Neural progenitor cell (in vitro differentiated cells): ENCODE measurements around the gene GCAT. TPM values are rescaled to one million over a fixed set of nuclear protein-coding genes. Genes with fewer than 3 reads are reported as not detected.

Experiments
- DNase-seq: peaks from one replicate; pipeline ENCODE4 v3.0.0-alpha.2; 2016; ENCODE audit warnings: low spot score
- H2AFZ ChIP-seq: fragments of 200-600 bp; sonication (generic); replicated peaks from 2 replicates; pipeline ENCODE4 v1.6.1; 2016; ENCODE audit warnings: antibody characterized with exemption
- H3F3A ChIP-seq: fragments of 200-600 bp; sonication (generic); 2 replicates; pipeline ENCODE4 v1.6.1; 2016; ENCODE audit warnings: antibody characterized with exemption, low read depth
- H3K27ac ChIP-seq: fragments of 200-600 bp; sonication (generic); 2 replicates; pipeline ENCODE4 v1.5.1; 2016; ENCODE audit warnings: mild to moderate bottlenecking
- H3K27me3 ChIP-seq: fragments of 200-600 bp; sonication (generic); 2 replicates; pipeline ENCODE4 v1.6.1; 2016; ENCODE audit warnings: mild to moderate bottlenecking, moderate library complexity
- H3K36me3 ChIP-seq: fragments of 200-600 bp; sonication (generic); 2 replicates; pipeline ENCODE4 v1.5.1; 2016
- H3K4me1 ChIP-seq: fragments of 200-600 bp; sonication (generic); 2 replicates; pipeline ENCODE4 v1.6.1; 2016; ENCODE audit warnings: mixed run types
- H3K4me2 ChIP-seq: fragments of 200-600 bp; sonication (generic); 2 replicates; pipeline ENCODE4 v1.6.1; 2016
- H3K4me3 ChIP-seq: fragments of 200-600 bp; sonication (generic); 2 replicates; pipeline ENCODE4 v1.5.1; 2016
- H3K79me2 ChIP-seq: fragments of 200-600 bp; sonication (generic); 2 replicates; pipeline ENCODE4 v1.6.1; 2016; ENCODE audit warnings: low read depth
- H3K9ac ChIP-seq: fragments of 200-600 bp; sonication (generic); 2 replicates; pipeline ENCODE4 v1.6.1; 2016
- H3K9me3 ChIP-seq: fragments of 200-600 bp; sonication (generic); 2 replicates; pipeline ENCODE4 v1.5.1; 2016; ENCODE audit warnings: low read depth
- H4K20me1 ChIP-seq: fragments of 200-600 bp; sonication (generic); 2 replicates; pipeline ENCODE4 v1.6.1; 2016; ENCODE audit warnings: low read depth
- H3K27ac Mint-ChIP-seq: 3 replicates; pipeline ENCODE4 v1.8.0; 2021; ENCODE audit warnings: mixed read lengths
- H3K27me3 Mint-ChIP-seq: 2 replicates; pipeline ENCODE4 v1.8.0; 2022; ENCODE audit warnings: low read depth, mild to moderate bottlenecking, inconsistent platforms, moderate library complexity, mixed read lengths; ENCODE audit not compliant: insufficient read depth
- H3K36me3 Mint-ChIP-seq: 3 replicates; pipeline ENCODE4 v1.8.0; 2021; ENCODE audit warnings: mixed read lengths
- H3K4me1 Mint-ChIP-seq: 3 replicates; pipeline ENCODE4 v1.8.0; 2021; ENCODE audit warnings: mixed read lengths
- H3K4me3 Mint-ChIP-seq: 3 replicates; pipeline ENCODE4 v1.8.0; 2021; ENCODE audit warnings: mild to moderate bottlenecking, moderate library complexity, mixed read lengths
- H3K9me3 Mint-ChIP-seq: 3 replicates; pipeline ENCODE4 v1.8.0; 2020; ENCODE audit warnings: mixed read lengths
- EZH2 ChIP-seq: fragments of 200-600 bp; sonication (generic); IDR thresholded peaks from 2 replicates; pipeline ENCODE4 v1.6.1; 2017; ENCODE audit warnings: antibody characterized with exemption, mild to moderate bottlenecking, moderate library complexity
- EZH2phosphoT487 ChIP-seq: fragments of 200-600 bp; sonication (generic); IDR thresholded peaks from 2 replicates; pipeline ENCODE4 v1.6.1; 2017; ENCODE audit warnings: antibody characterized with exemption
- total RNA-seq: library from RNA; depleted of rRNA; stranded (reverse); fragments of >200 nt; gene quantifications from 2 replicates; pipeline ENCODE4 v1.2.3, GENCODE V29; 2015; ENCODE audit warnings: low replicate concordance
- TF ChIP-seq, protein P1 (sequence below): fragments of 200-600 bp; sonication (generic); IDR thresholded peaks from 2 replicates; pipeline ENCODE4 v1.5.1; 2017; ENCODE audit warnings: antibody characterized with exemption, mild to moderate bottlenecking

GCAT gene
- total RNA-seq, 1 donor from 2014 or later: 21.2 TPM

DNA sequence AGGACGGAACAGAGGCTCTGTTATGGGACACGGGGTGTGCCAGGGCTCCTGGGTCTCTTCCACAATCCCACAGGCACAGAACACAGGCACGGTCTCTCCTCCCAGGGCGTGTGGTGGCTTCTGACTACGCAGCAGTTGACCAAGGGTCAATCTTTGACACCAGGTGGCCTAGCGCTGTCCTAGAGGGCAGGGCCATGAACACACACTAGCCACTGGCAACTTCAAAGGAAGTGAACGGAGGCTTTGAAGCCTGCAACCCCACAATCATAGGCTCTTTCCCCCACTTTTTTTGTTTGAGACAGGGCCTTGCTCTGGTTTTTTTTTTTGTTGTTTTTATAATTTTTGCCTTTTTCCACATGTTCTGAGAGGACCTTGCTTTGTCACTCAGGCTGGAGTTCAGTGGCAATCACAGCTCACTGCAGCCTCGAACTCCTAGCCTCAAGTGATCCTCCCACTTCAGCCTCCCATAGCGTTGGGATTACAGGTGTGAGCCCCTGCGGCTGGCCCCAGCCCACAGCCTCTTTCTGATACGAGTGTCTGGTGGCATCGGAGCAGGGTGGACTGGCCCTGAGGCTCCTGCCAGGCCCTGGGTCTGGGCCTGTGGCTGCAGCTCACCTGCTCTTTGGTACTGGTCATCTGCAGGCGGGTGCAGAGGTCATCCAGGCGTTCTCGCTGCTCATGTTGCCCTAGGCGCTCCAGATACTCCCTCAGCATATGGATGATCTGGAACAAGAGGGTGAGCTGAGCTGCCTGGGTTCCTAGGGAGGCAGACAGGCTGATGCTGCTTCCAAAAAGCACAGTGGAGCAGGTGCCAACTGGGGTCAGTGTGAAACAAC is 24.5 kb downstream of the GCAT start:
- no peaks in the 10 kb centered on the region for H4K20me1 ChIP-seq
- H3K36me3 ChIP-seq: no peaks in the 10 kb centered on the region
- no peak for DNase-seq
- Mint-ChIP-seq H3K36me3 (peaks cover 7% of the 10 kb centered on the region), H3K4me3 (no peak overlapping the region), H3K27ac (no peak overlapping the region), H3K4me1 (no peaks in the 10 kb centered on the region), H3K9me3 (no peaks in the 10 kb centered on the region), H3K27me3 (peaks cover 6% of the 10 kb centered on the region)
- H3F3A ChIP-seq: no peaks in the 10 kb centered on the region
- no peak overlapping the region for H3K27ac ChIP-seq
- no peaks in the 10 kb centered on the region for H3K27me3 ChIP-seq
- TF ChIP-seq, protein P1, sequence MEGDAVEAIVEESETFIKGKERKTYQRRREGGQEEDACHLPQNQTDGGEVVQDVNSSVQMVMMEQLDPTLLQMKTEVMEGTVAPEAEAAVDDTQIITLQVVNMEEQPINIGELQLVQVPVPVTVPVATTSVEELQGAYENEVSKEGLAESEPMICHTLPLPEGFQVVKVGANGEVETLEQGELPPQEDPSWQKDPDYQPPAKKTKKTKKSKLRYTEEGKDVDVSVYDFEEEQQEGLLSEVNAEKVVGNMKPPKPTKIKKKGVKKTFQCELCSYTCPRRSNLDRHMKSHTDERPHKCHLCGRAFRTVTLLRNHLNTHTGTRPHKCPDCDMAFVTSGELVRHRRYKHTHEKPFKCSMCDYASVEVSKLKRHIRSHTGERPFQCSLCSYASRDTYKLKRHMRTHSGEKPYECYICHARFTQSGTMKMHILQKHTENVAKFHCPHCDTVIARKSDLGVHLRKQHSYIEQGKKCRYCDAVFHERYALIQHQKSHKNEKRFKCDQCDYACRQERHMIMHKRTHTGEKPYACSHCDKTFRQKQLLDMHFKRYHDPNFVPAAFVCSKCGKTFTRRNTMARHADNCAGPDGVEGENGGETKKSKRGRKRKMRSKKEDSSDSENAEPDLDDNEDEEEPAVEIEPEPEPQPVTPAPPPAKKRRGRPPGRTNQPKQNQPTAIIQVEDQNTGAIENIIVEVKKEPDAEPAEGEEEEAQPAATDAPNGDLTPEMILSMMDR: no peak
- TF ChIP-seq EZH2phosphoT487: no peak
- no peak for TF ChIP-seq EZH2
- H3K4me3 ChIP-seq: no peak overlapping the region
- no peak overlapping the region for H3K9ac ChIP-seq
- H3K4me1 ChIP-seq: no peaks in the 10 kb centered on the region
- no peak overlapping the region for H2AFZ ChIP-seq
- no peaks in the 10 kb centered on the region for H3K79me2 ChIP-seq
- H3K4me2 ChIP-seq: no peak overlapping the region
- H3K9me3 ChIP-seq: no peaks in the 10 kb centered on the region

GRCh38 chr22:37842015-37842793 is 34.5 kb downstream of the GCAT start:
- peaks cover 12% of the 10 kb centered on the region for H3K4me1 Mint-ChIP-seq
- Histone ChIP-seq H3K9me3 (no peaks in the 10 kb centered on the region), H3F3A (peaks cover 43% of the 10 kb centered on the region), H3K27ac (no peak overlapping the region), H3K4me3 (no peak overlapping the region), H4K20me1 (peaks cover 6% of the 10 kb centered on the region), H2AFZ (no peak overlapping the region), H3K4me2 (no peak overlapping the region), H3K36me3 (no peaks in the 10 kb centered on the region), H3K27me3 (no peaks in the 10 kb centered on the region), H3K79me2 (peaks cover 14% of the 10 kb centered on the region), H3K9ac (no peak overlapping the region), H3K4me1 (no peaks in the 10 kb centered on the region)
- no peak overlapping the region for H3K27ac Mint-ChIP-seq
- H3K9me3 Mint-ChIP-seq: peaks cover 6% of the 10 kb centered on the region
- no peak for DNase-seq
- TF ChIP-seq, protein P1: no peak
- no peak for TF ChIP-seq EZH2phosphoT487
- TF ChIP-seq EZH2: no peak
- peak overlapping the region; percentile 96 for H3K4me3 Mint-ChIP-seq
- peaks cover 4% of the 10 kb centered on the region for H3K36me3 Mint-ChIP-seq
- peaks cover 4% of the 10 kb centered on the region for H3K27me3 Mint-ChIP-seq

- H3K9me3 ChIP-seq: no peaks in the 10 kb centered on the region
- H3K9me3 Mint-ChIP-seq: peaks cover 10% of the 10 kb centered on the region
- H3K9ac ChIP-seq: no peak overlapping the region
- H3K36me3 ChIP-seq: no peaks in the 10 kb centered on the region
- H3K27me3 Mint-ChIP-seq: peaks cover 2% of the 10 kb centered on the region
- H3K79me2 ChIP-seq: peaks cover 26% of the 10 kb centered on the region
- peaks cover 50% of the 10 kb centered on the region for H3F3A ChIP-seq
- no peak for TF ChIP-seq EZH2phosphoT487
- no peak for TF ChIP-seq EZH2
- TF ChIP-seq, protein P1: no peak
- peak overlapping the region; percentile 17 for H2AFZ ChIP-seq
- peak overlapping the region; percentile 62 for H3K4me3 ChIP-seq
- peaks cover 6% of the 10 kb centered on the region for H4K20me1 ChIP-seq
- peak overlapping the region; percentile 96 for H3K4me3 Mint-ChIP-seq
- peak overlapping the region; percentile 89 for H3K27ac Mint-ChIP-seq
- no peaks in the 10 kb centered on the region for H3K27me3 ChIP-seq
- peak overlapping the region; percentile 85 for H3K4me2 ChIP-seq
- DNase-seq: no peak
- peaks cover 4% of the 10 kb centered on the region for H3K36me3 Mint-ChIP-seq
- peaks cover 21% of the 10 kb centered on the region for H3K4me1 Mint-ChIP-seq
- no peaks in the 10 kb centered on the region for H3K4me1 ChIP-seq
- H3K27ac ChIP-seq: no peak overlapping the region
Measured at GRCh38 chr22:37843741-37844089, 36.0 kb downstream of the GCAT start.
